SH-SY5Y (cell line): Measurements from ENCODE around the gene EEFSEC.

Source experiments
- GATA2 ChIP-seq: IDR thresholded peaks from 2 replicates; pipeline ENCODE4 v1.6.1; 2011; ENCODE audit warnings: mild to moderate bottlenecking, low read depth, low read length
- GATA3 ChIP-seq: IDR thresholded peaks from 2 replicates; pipeline ENCODE4 v1.6.1; 2011; ENCODE audit warnings: low read depth, mild to moderate bottlenecking, low read length, moderate library complexity

DNA sequence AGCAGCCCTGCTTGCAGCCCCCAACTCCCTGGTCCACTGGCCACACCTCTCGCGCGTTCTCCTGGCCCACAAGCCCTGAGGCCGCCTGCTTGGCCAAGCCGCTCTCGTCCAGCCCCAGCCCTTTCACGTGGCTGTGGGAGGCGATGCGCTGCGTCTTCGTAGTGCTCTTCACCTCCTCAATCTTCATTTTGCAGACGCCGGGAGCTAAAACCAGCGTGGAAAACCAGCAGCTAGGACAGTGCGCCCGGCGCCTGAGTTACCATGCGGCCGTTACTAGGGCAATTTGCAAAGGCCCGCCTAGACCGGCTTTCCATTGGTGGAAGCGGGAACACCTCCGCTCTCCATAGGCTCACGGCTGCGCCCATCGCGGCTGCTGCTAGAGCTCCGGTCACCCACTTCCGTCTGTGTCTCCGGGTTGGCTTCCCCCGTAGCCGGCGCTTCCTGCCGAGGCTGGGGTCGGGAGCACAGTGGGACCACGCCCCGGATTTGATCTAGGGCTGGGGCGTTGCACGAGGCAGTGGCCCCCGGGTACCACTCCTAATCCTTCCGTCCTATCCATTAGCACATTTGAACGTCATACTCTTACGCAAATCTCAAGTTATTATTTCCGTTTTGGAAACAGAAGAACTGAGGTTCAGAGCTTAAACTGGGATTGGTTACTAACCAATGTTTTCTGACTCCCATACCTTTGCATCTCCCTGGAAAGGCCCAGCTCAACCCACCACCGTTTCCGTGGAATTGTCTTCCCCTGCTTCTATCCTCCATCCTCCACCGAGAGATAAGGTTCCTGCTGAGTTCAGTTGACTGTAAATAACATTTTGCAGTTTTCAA is 29.5 kb upstream of the EEFSEC start, which contains the start of gene RUVBL1:
- TF ChIP-seq GATA2 (0 out of 2 replicates have a peak, but pooled peaks have one; percentile 18), GATA3 (no peak)
